Jurkat, Clone E6-1 (cell line): Measurements from ENCODE around the gene DAPK3.
"Not testable (repeated sequence)": the region's sequence is repeated elsewhere in the genome, so short reads cannot be mapped to it uniquely, and the experiment has no call there.

Source experiments
- DNase-seq: peaks from one replicate; pipeline ENCODE4 v3.0.0-alpha.2; 2011; ENCODE audit warnings: low read depth, low spot score
- H3K4me3 ChIP-seq: 2 replicates; pipeline ENCODE4 v1.5.1; 2011; ENCODE audit warnings: mild to moderate bottlenecking, low read length, control low read depth, moderate library complexity

DAPK3 gene

DNA sequence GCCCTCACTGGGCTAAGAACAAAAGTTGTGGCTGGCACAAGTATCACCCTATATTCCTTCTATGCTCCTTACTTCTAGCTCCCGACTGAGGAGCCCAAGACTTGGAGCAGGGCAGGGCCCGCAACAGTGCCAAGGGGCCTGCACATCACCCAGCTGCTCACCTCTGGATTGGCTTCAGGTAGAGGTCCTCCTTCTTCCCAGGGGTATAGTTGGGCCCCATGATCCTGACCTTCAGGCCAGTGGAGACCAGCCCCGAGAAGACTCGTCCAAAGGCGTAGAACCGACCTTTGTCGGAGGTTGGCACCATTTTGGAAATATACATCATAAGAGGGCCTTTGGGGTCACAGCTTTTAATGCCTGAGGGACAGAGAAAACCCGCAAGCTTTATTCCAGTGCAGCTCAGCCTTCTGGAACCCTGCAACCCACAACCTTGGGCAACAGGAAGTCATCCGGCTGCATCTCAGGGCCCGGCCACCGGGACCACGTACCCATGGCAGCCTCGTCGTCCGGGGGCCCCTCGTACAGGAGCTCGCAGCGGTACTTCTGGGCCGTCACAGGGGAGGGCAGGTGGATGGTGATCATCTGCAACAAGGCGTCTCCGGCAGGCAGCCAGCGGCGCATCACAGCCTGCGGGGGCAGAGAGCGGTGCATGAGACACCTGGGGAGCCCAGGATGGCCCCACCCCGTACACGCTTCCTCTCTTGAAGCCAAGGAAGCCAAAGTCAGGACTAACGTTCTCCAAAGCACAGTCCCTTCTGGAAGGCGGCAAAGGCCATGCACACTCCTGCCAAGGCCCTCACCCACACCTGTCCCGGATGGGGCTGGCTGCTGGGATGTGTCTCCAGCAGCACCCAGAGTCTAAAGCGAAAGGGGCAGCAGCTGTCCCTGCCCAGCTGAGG, 9.7 kb upstream of the DAPK3 start:
- DNase-seq: no peak
- no peak overlapping the region for H3K4me3 ChIP-seq

DNA sequence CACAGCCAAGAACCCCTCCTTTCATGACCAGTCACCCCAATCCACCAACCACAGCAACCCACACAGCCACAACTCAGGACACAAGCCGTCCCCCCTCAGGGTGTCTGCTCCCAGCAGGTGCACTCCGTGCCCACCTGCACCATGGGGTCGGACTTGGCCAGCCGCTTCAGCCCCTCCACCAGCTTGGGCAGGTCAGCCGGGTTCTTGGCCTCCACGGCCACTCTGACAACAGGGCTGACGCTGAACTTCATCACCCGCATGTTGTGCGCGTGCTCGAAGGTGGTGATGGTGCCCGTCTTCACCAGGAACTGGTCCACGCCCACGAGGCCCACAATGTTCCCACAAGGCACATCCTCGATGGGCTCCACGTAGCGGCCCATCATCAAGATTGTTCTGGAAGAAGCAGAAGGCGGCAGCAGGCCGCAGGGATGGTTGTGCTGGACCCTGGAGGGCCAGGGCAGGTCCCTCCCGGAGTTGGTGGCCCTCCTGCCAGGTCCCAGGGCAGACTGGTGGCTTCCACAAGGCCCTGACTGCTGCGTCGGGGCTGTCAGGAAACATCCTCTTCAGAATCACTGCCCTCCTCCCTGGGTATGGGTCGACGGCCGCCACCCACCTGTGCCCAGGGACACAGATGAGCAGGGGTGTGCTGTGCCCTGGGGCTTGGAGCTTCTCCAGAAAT, 8.9 kb upstream of the DAPK3 start:
- DNase-seq: no peak

DNA sequence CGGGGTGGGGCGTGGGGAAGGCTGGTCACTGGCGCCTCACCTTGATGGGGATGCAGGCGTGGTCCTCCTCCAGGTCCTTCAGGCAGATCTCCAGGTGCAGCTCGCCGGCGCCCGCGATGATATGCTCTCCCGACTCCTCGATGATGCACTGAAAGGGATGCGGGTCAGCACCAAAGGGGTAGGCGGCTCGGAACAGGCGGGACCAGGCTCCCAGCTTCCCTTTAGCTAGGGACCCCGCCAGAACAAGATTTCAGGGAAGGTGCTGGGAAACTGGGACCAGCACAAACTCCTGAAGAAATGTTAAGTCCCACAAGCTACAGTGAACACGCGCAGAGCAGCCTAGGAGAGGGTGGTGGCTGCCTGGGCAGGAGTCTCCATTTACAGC, 8.4 kb upstream of the DAPK3 start:
- DNase-seq: no peak
- no peak overlapping the region for H3K4me3 ChIP-seq

More for the DNA sequence above, 8.9 kb upstream of the DAPK3 start:
- no peak overlapping the region for H3K4me3 ChIP-seq

DNA sequence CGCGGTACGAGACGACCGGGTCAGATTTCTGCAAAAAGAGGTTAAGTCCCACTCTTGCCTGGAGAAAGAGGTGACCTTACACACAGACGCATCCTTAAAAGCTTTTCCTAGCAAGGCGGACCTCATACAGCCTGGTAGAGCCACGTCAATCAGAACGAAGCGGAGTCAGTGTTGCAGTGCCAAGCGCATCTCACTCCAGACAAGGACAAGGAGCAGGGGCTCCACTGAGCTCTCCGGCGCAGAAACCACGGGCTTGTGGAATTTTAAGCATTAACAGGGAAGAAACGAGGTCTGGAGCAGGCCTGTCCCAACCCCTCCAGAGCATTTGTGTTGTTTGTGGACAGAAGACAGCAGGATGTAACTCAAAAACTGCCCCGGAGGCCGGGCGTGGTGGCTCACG, 7.2 kb upstream of the DAPK3 start:
- H3K4me3 ChIP-seq: no peak overlapping the region
- no peak for DNase-seq

DNA sequence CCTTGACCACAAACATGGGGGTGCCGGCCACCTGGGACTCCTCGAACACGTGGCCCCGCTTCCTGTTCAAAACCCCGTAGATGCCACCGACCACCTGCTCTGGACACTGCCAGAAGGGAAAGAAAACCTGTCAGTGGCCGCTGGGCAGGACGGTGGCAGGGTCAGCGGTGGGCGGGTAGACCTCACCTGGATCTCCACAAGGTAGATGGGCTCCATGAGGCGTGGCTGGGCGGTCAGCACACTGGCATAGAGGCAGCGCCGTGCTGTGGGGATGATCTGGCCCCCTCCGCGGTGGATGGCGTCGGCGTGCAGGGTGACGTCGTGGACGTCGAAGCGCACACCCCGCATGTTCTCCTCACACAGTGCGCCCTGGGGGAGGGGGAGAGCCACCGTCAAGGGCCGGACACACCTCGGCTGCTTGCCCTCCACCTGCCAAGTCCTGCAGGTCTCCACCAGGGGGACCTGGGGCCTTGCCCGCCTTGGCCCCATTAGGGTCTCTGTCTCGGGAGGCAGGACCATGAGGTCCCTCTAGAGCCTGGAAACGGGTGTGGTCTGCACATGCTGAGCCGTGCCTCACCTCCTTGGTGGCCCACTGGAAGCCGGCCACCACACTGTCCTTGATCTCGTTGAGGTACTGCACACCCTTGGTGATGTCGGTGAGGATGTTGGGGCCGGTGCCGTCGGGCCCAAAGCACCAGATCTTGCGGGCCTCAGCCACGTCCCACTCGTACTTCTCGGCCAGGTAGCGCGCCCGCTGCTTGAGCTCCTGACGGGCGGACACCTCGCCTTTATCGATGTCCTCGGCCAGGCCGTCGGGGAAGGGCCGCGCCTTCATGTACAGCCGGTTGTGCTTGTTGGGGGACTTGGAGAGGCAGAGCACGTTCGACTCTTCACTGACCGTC, 6.6 kb upstream of the DAPK3 start:
- no peak overlapping the region for H3K4me3 ChIP-seq
- DNase-seq: no peak

DNA sequence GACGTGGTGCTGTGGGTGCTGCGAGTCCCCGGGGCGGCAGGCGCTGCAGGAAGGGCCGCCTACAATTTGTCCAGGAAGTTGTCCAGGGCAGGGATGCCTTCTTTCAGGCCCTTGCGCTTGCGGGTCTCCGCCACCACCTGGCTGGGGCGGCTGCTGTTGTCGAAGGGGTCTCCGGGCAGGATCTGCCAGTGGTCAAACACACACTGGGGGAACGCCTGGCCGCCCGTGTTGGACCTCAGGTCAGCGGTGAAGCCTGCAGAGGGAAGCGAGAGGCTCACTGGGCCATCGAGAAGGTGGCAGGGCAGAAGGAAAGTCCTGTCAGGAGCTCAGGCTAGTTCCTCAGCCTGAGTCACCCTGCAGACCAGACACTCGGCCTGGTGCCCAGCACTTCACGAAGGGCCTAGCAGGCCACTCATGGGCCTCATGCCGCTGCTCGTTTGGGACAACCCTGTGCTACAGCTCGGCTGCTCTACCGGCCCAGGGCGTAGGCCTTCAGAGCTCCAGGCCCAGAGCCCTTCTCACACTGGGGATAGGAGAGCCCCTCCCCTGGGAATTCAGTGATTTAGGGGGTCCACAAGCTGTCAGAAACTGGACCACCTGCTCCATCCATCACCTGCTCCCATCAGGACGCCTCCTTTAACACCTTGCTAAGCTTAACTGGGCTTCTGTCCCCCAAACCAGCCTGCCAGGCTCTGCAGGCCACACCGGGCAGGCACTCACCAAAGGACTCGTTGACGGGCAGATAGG, 5.8 kb upstream of the DAPK3 start:
- H3K4me3 ChIP-seq: no peak overlapping the region
- DNase-seq: no peak

DNA sequence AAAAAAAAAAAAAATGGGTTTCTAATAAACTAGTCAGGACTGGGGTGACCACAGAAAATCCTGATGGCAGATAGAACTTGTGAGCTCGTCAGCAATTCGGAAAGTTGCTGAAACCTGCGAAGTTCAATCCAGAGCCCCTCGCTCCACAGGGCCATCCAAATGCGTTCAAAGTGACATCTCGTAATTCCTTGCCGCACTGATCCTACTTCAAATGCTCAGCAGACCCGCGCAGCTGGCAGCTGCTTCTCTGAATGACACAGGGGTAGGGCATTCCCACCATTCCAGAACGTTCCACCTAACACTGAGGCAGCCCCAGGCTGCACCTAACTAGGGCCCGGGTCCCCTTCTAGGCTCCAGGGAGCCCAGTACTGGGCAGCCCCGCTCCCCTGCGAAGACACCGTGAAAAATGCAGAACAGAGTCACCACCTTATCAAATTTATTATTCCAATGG, 4.8 kb upstream of the DAPK3 start:
- H3K4me3 ChIP-seq: no peak overlapping the region
- no peak for DNase-seq

DNA sequence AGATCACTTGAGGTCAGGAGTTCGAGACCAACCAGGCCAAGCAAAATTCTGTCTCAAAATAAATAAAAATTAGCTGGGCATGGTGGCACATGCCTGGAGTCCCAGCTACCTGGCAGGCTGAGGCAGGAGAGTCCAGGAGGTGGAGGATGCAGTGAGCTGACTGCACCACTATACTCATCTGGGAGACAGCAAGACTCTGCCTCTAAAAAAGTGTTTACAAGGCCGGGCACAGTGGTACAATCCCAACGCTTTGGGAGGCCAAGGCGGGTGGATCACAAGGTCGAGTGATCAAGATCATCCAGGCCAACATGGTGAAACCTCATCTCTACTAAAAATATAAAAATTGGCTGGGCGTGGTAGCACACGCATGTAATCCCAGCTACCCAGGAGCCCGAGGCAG, 4.2 kb upstream of the DAPK3 start:
- H3K4me3 ChIP-seq: no peak overlapping the region
- DNase-seq: no peak

DNA sequence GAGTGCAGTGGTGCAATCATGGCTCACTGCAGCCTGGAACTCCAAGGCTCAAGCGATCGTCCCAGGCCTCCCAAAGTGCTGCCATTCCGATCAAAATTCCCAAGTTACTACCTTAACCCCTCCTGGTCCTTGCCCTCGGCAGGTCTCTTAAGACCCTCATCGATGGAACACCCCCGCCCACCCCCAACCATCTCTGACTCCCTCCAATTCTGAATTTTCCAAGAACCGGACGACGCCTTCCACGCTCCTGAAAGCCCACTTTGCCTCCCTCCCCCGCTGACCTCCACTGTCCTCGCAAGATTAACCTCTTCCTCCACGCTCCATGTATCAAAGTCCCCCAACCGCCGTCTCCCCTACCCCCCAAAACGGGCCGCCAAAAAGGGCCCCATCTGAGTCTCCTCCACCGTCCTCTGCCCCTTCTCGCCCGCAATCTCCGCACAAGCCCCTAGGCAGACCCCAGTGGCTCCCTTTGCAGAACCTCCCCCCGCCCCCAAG, 539 bp downstream of the DAPK3 start:
- DNase-seq: no peak
- H3K4me3 ChIP-seq: peak overlapping the region; percentile 86

DNA sequence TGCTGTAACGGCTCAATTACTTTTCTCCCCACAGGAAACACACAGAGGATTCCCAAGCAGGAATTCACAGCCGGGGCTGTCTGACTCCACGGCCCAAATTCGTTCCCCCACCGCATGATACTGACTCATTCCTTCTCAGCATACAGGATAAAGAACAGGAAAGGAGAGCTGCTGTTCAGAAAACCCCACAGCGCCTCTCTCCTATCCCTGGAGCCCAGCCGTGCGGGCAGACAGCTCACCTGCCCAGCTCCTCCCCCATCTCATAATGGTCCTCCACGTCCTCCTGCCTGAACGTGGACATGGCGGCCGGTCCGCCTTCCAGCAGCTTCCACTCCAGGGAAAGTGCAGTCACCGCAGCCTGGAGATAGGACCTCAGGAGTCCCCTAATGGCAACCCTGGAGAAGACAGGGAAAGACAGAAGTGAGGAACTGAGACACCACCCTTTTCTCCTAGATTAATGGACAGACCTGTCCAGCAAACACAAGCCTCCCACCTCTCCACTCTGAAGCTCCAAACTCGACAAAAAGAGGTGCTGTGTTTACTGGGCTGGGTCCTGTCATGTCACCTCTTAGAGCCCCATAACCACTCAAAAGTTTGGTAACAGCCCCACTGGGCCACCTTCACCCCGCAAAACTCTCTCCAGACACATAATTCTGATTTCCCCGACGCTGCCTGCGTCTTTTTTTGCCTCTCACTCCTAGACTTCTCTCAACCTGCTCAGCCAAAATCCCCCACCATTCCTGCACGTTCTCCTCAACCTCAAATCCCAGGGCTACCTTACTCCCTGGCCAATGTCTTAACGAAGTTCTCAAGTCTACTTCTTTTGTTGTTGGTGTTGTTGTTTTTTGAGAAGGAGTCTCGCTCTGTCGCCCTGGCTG, 1.2 kb downstream of the DAPK3 start:
- peak overlapping the region; percentile 86 for H3K4me3 ChIP-seq
- no peak for DNase-seq

DNA sequence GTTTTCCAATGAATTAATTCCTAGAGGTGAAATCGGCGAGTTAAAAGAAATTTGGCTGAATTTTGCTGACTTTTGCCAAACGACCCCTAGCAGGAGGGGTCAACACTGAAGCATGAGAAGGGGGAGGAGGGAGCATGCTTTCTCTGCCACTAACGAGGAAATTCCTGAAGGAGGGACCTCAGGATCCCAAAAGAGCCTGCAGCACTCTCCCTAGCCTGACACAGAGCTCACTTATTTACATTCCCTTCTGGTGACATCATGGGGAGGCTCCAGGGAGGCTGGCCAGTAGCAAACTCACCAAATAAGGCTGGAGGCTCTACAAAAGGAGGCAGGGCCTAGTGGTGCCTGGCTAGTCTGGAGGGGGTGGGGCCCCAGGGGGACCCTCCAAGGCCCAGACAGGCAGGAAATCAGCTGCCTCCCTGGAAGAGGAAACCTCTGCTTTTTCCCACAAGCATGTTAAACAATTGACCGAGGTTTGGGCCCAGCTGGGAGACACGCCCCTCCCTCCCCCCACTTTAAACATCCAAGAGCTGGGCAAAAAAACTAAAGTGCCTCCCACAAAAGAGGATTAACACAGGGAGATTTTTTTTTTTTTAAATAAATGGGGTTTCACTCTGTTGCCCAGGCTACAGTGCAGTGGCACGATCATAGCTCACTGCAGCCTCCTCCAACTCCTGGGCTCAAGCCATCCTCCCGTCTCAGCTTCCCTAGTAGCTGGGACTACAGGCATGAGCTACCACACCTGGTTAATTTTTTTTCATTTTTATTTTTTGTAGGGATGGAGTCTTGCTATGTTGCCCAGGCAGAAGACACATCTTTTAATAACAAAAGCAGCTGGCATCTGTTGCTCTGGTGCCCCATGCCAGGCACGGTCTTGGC, 2.1 kb downstream of the DAPK3 start:
- DNase-seq: peak; percentile 14
- no peak overlapping the region for H3K4me3 ChIP-seq

DNA sequence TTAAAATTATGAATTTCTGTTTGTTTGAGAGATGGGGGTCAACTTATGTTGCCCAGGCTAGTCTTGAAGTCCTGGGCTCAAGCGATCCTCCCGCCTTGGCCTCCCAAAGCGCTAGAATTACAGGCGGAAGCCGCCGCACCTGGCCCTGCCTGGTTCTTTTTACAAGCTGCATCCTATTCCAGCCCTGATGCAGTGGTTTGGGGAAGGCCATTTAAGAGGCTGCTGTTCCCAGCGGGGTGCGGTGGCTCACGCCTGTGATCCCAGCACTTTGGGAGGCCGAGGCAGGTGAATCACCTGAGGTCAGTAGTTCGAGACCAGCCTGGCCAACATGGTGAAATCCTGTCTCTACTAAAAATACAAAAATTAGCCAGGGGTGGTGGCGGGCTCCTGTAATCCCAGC, 2.9 kb downstream of the DAPK3 start:
- not testable (repeated sequence) for DNase-seq, H3K4me3 ChIP-seq

DNA sequence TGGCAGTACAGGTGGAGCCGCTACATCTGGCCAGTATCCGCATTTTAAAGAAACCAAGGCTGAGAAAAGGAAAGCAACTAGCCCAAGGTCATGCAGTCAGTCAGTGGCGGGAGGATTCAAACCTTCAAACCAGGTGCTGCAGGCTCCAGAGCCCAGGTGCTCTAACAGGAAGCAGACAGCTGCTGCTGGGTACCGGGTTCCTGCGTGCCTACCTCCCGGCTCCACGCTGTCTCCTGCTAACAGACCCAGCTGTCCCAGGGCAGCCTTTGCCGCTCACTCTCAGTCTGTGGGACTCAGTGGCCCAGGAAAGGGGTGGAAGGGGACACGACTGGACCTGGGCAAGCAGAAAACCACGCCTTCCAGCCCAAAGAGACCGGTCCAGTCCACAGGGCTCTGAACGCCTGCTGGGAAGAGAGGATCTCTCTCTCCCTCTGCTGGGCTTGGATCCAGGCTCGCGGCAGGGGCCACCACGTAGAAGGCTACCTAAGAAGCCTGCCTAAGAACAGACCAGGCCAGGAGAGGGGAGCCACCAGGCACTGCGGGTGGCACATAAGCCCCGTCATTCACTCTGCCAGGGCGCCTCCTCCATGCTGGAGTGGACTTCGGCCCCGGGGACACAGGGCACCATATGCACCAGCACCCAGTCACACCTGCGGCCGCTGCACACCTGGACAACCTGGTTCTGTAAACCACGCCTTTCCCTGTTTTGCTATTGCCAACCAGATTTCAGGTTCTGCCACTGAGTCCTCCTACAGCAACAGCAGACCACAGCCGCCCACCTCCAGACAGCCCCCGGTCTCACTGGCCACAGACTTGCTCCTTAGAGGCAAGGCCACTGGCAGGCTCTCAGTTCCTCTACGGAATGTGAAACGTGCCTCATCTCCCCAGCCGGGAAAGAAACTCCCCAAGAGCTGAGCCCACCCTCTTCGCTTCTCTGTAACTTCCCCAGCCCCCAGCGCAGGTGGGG, 4.6 kb downstream of the DAPK3 start:
- DNase-seq: no peak
- H3K4me3 ChIP-seq: no peak overlapping the region

DNA sequence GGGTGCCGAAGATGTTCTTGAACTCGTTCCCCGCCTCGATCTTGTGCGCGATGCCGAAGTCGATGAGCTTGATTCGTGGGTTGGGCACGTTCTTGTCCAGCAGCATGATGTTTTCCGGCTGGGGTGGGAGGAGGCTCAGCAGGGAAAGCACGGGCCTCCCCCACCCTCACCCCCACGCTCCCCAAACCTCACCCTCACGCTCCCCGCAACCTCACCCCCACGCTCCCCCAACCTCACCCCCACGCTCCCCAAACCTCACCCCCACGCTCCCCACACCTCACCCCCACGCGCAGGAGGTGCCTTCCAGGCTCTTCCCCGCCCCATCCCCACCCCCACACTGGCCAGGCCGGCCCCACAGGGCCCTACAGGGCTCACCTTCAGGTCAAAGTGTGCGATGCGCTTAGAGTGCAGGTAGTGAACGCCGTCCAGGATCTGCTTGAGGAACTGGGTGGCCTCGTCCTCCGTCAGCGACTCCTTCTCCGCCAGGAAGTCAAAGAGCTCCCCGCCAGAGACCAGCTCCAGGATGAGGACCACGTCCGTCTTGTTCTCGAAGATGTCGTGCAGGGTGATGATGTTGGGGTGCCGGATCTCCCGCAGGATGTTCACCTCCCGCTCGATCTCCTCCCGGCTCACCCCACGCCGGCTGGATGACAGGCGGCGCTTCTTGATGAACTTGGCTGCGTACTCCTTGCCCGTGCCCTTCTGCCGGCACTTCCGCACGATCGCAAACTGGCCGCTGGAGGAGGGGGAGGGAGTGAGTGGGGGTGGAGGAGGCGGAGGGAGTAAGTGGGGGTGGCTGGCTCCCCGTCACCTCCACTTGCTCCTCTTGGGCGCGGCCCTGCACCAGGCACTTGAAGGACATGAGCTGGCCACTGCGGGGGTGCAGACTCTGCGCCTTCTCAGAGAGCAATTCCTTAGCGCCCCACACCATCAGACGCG, 6.4 kb downstream of the DAPK3 start:
- DNase-seq: no peak
- no peak overlapping the region for H3K4me3 ChIP-seq
